ENCODE measurements around the gene DRGX.

The DRGX gene

GRCh38 chr10:49410365-49411074 is 14.6 kb upstream of the DRGX start:
- in situ Hi-C loops (cut with HindIII; ENCODE audit: low pct_ligation_motif_present, low sequenced_read_pairs), result no loop called here
- no peak for TF ChIP-seq CTCF (IDR thresholded peaks at IDR 0.05; ENCODE audit: low read depth, low read length, missing control alignments)
- peaks cover 5% of the 10 kb centered on the region for H3K27me3 ChIP-seq (replicated peaks)
- no peak overlapping the region for H3K4me3 ChIP-seq (ENCODE audit: low read depth, low read length)
- DNase-seq, result no peak
- H3K27ac ChIP-seq, result no peak overlapping the region
- H3K36me3 ChIP-seq (replicated peaks), result no peaks in the 10 kb centered on the region

GRCh38 chr10:49409755-49410154 is 13.9 kb upstream of the DRGX start:
- Histone ChIP-seq H3K27me3 (replicated peaks) (peaks cover 5% of the 10 kb centered on the region), H3K27ac (no peak overlapping the region), H3K4me3 (ENCODE audit: low read depth, low read length) (no peak overlapping the region), H3K36me3 (replicated peaks) (no peaks in the 10 kb centered on the region)
- DNase-seq, result no peak
- in situ Hi-C loops (cut with HindIII; ENCODE audit: low pct_ligation_motif_present, low sequenced_read_pairs), result no loop called here
- TF ChIP-seq CTCF (IDR thresholded peaks at IDR 0.05; ENCODE audit: low read depth, low read length, missing control alignments), result no peak

- Histone ChIP-seq H3K36me3 (replicated peaks) (no peaks in the 10 kb centered on the region), H3K27ac (no peak overlapping the region), H3K4me3 (ENCODE audit: low read depth, low read length) (no peak overlapping the region), H3K27me3 (replicated peaks) (peaks cover 11% of the 10 kb centered on the region)
- in situ Hi-C loops (cut with HindIII; ENCODE audit: low pct_ligation_motif_present, low sequenced_read_pairs), result no loop called here
- peak; percentile 65 for TF ChIP-seq CTCF (IDR thresholded peaks at IDR 0.05; ENCODE audit: low read depth, low read length, missing control alignments)
- DNase-seq, result no peak
Observed at GRCh38 chr10:49408519-49409306, 12.8 kb upstream of the DRGX start.

GRCh38 chr10:49407552-49408137 is 11.8 kb upstream of the DRGX start:
- Histone ChIP-seq H3K36me3 (replicated peaks) (no peaks in the 10 kb centered on the region), H3K27me3 (replicated peaks) (peaks cover 17% of the 10 kb centered on the region), H3K4me3 (ENCODE audit: low read depth, low read length) (no peak overlapping the region), H3K27ac (no peak overlapping the region)
- peak; percentile 96 for TF ChIP-seq CTCF (IDR thresholded peaks at IDR 0.05; ENCODE audit: low read depth, low read length, missing control alignments)
- peak; percentile 72 for DNase-seq
- in situ Hi-C loops (cut with HindIII; ENCODE audit: low pct_ligation_motif_present, low sequenced_read_pairs), result no loop called here

- H3K36me3 ChIP-seq (replicated peaks), result no peaks in the 10 kb centered on the region
- in situ Hi-C loops (cut with HindIII; ENCODE audit: low pct_ligation_motif_present, low sequenced_read_pairs), result no loop called here
- TF ChIP-seq CTCF (IDR thresholded peaks at IDR 0.05; ENCODE audit: low read depth, low read length, missing control alignments), result no peak
- peaks cover 20% of the 10 kb centered on the region for H3K27me3 ChIP-seq (replicated peaks)
- no peak overlapping the region for H3K27ac ChIP-seq
- H3K4me3 ChIP-seq (ENCODE audit: low read depth, low read length), result no peak overlapping the region
- no peak for DNase-seq
Observed at GRCh38 chr10:49407151-49407550, 11.3 kb upstream of the DRGX start.

Measured in brain microvascular endothelial cell (primary cell).